Gastrocnemius medialis (tissue), 4 donors: ENCODE data around the gene LCN15.

Source experiments
- POLR2A ChIP-seq, 2 donors: fragments of 450-650 bp; IDR thresholded peaks; one replicate each; pipeline ENCODE4 v1.6.1; 2017; ENCODE audit warnings: antibody characterized with exemption in 2 of 2, mild to moderate bottlenecking in 2 of 2, moderate library complexity in 2 of 2
- TF ChIP-seq, protein P1 (sequence below), 5 experiments: fragments of 450-650 bp in 3 of 5; fragments of 200-600 bp in 2 of 5; sonication (generic) in 2 of 5; IDR thresholded peaks in 4 of 5; conservative IDR thresholded peaks in 1 of 5; 1 replicate in 4 of 5; 2 replicates in 1 of 5; pipeline ENCODE4 v1.5.1; 2016 to 2019; ENCODE audit warnings: antibody characterized with exemption in 5 of 5, mild to moderate bottlenecking in 3 of 5, moderate library complexity in 3 of 5

DNA sequence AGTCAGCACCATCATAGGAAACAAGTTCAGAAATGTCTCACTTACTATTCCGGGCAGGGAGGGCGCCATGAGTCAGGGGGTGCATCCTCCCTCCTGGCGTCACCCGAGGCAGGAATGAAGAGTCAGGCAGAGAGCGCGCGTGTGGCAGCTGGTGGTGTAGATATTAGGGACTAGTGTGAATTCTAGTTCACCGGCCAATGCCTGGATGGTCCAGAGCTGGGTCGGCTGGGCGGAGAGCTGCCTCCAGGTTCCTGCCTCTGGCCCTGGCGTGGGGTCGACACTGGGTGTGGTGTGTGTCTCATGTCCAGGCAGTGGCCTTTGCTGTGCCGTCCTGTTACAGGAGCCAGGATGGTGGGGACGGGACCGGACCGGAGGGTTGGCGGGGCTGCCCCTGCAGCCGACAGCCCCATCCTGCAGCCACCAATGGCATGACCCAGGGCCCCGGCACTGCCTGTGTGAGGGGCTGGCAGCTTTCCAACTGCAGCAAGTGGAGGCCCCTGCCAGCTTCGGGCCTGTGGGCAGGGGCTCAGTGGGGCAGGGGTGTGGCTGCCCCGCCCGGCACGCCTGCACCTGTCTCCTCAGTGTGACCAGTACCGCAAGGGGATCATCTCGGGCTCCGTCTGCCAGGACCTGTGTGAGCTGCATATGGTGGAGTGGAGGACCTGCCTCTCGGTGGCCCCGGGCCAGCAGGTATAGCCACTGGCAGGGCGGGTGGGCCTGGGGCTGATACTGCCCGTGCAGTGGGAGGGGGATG lies 42.8 kb downstream of the LCN15 start:
- TF ChIP-seq, protein P1, sequence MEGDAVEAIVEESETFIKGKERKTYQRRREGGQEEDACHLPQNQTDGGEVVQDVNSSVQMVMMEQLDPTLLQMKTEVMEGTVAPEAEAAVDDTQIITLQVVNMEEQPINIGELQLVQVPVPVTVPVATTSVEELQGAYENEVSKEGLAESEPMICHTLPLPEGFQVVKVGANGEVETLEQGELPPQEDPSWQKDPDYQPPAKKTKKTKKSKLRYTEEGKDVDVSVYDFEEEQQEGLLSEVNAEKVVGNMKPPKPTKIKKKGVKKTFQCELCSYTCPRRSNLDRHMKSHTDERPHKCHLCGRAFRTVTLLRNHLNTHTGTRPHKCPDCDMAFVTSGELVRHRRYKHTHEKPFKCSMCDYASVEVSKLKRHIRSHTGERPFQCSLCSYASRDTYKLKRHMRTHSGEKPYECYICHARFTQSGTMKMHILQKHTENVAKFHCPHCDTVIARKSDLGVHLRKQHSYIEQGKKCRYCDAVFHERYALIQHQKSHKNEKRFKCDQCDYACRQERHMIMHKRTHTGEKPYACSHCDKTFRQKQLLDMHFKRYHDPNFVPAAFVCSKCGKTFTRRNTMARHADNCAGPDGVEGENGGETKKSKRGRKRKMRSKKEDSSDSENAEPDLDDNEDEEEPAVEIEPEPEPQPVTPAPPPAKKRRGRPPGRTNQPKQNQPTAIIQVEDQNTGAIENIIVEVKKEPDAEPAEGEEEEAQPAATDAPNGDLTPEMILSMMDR (IDR thresholded peaks at IDR 0.05 in 4 of 5, conservative IDR thresholded peaks at IDR 0.05 in 1 of 5), result no peak
- no peak for TF ChIP-seq POLR2A (IDR thresholded peaks at IDR 0.05)
